A549 (cell line): ENCODE measurements around the gene ADAM12.

Source experiments
- CHD4 ChIP-seq: fragments of 200-600 bp; sonication (generic); IDR thresholded peaks from 2 replicates; pipeline ENCODE4 v1.6.1; 2016; ENCODE audit warnings: antibody characterized with exemption, mild to moderate bottlenecking, borderline replicate concordance
- HDAC2 ChIP-seq: fragments of 200-600 bp; sonication (generic); IDR thresholded peaks from 2 replicates; pipeline ENCODE4 v1.6.1; 2016
- JUNB ChIP-seq: fragments of >200 bp; sonication (Bioruptor Twin); formaldehyde crosslinking; IDR thresholded peaks from 2 replicates; pipeline ENCODE4 v1.6.1; 2016
- KDM1A ChIP-seq: fragments of 200-600 bp; sonication (generic); IDR thresholded peaks from 2 replicates; pipeline ENCODE4 v1.6.1; 2016; ENCODE audit warnings: low read depth, mild to moderate bottlenecking
- KDM5A ChIP-seq: fragments of 200-600 bp; sonication (generic); IDR thresholded peaks from 2 replicates; pipeline ENCODE4 v1.6.1; 2016; ENCODE audit warnings: antibody characterized with exemption, mild to moderate bottlenecking
- POLR2A ChIP-seq: IDR thresholded peaks from 2 replicates; pipeline ENCODE4 v1.6.1; 2012; ENCODE audit warnings: mild to moderate bottlenecking, low read length
- RAD21 ChIP-seq, 2 experiments: fragments of >200 bp in 1 of 2; sonication (Bioruptor Twin) in 1 of 2; formaldehyde crosslinking in 1 of 2; IDR thresholded peaks in 1 of 2; conservative IDR thresholded peaks in 1 of 2; 2 replicates in 1 of 2; 3 replicates in 1 of 2; pipeline ENCODE4 v1.6.1; 2012 to 2018; ENCODE audit warnings: inconsistent platforms in 1 of 2
- RCOR1 ChIP-seq: fragments of 150-350 bp; IDR thresholded peaks from 2 replicates; pipeline ENCODE4 v1.6.1; 2014; ENCODE audit warnings: antibody characterized with exemption, low read length, low read depth
- TF ChIP-seq, protein P1 (sequence below): fragments of >200 bp; sonication (Bioruptor Twin); formaldehyde crosslinking; IDR thresholded peaks from 3 replicates; pipeline ENCODE4 v1.5.1; 2016
- TF ChIP-seq, protein P2 (sequence below): fragments of 150-350 bp; IDR thresholded peaks from 2 replicates; pipeline ENCODE4 v1.6.1; 2014; ENCODE audit warnings: low read depth, mild to moderate bottlenecking, low read length
- TF ChIP-seq, protein P3 (sequence below): IDR thresholded peaks from 2 replicates; pipeline ENCODE4 v1.6.1; 2012
- TF ChIP-seq, protein P4 (sequence below): IDR thresholded peaks from 2 replicates; pipeline ENCODE4 v1.6.1; 2012
- TF ChIP-seq, protein P5 (sequence below): fragments of 200-600 bp; sonication (generic); IDR thresholded peaks from 2 replicates; pipeline ENCODE4 v1.6.1; 2016; ENCODE audit warnings: antibody characterized with exemption, mild to moderate bottlenecking, moderate library complexity

DNA sequence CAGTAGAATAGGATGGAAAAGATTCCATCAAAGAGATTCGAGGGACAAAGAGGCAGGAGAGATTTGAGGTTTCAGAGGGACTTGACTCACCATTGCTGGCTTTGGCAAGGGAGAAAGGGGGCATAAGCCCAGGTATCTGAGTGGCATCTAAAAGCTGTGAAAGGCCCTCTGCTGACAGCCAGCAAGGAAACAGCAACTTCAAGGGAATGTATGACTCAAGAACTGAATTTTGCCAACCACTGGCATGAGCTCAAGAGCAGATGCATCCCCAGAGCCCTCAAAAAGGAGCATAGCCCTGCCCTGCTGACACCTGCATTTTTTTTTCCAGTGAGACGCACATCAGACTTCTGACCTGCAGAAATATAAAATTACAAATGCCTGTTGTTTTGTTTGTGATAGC is 19.6 kb upstream of the ADAM12 start:
- TF ChIP-seq, protein P1, sequence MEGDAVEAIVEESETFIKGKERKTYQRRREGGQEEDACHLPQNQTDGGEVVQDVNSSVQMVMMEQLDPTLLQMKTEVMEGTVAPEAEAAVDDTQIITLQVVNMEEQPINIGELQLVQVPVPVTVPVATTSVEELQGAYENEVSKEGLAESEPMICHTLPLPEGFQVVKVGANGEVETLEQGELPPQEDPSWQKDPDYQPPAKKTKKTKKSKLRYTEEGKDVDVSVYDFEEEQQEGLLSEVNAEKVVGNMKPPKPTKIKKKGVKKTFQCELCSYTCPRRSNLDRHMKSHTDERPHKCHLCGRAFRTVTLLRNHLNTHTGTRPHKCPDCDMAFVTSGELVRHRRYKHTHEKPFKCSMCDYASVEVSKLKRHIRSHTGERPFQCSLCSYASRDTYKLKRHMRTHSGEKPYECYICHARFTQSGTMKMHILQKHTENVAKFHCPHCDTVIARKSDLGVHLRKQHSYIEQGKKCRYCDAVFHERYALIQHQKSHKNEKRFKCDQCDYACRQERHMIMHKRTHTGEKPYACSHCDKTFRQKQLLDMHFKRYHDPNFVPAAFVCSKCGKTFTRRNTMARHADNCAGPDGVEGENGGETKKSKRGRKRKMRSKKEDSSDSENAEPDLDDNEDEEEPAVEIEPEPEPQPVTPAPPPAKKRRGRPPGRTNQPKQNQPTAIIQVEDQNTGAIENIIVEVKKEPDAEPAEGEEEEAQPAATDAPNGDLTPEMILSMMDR: no peak
- TF ChIP-seq, protein P2, sequence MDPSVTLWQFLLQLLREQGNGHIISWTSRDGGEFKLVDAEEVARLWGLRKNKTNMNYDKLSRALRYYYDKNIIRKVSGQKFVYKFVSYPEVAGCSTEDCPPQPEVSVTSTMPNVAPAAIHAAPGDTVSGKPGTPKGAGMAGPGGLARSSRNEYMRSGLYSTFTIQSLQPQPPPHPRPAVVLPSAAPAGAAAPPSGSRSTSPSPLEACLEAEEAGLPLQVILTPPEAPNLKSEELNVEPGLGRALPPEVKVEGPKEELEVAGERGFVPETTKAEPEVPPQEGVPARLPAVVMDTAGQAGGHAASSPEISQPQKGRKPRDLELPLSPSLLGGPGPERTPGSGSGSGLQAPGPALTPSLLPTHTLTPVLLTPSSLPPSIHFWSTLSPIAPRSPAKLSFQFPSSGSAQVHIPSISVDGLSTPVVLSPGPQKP: no peak
- TF ChIP-seq, protein P3, sequence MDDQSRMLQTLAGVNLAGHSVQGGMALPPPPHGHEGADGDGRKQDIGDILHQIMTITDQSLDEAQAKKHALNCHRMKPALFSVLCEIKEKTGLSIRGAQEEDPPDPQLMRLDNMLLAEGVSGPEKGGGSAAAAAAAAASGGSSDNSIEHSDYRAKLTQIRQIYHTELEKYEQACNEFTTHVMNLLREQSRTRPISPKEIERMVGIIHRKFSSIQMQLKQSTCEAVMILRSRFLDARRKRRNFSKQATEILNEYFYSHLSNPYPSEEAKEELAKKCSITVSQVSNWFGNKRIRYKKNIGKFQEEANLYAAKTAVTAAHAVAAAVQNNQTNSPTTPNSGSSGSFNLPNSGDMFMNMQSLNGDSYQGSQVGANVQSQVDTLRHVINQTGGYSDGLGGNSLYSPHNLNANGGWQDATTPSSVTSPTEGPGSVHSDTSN: no peak
- TF ChIP-seq, protein P4, sequence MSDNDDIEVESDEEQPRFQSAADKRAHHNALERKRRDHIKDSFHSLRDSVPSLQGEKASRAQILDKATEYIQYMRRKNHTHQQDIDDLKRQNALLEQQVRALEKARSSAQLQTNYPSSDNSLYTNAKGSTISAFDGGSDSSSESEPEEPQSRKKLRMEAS: no peak
- TF ChIP-seq HDAC2 (no peak), KDM5A (no peak), KDM1A (no peak), RAD21 (conservative IDR thresholded peaks at IDR 0.05 in 1 of 2, IDR thresholded peaks at IDR 0.05 in 1 of 2) (no peak), JUNB (no peak), POLR2A (no peak), RCOR1 (no peak), CHD4 (no peak)
- TF ChIP-seq, protein P5, sequence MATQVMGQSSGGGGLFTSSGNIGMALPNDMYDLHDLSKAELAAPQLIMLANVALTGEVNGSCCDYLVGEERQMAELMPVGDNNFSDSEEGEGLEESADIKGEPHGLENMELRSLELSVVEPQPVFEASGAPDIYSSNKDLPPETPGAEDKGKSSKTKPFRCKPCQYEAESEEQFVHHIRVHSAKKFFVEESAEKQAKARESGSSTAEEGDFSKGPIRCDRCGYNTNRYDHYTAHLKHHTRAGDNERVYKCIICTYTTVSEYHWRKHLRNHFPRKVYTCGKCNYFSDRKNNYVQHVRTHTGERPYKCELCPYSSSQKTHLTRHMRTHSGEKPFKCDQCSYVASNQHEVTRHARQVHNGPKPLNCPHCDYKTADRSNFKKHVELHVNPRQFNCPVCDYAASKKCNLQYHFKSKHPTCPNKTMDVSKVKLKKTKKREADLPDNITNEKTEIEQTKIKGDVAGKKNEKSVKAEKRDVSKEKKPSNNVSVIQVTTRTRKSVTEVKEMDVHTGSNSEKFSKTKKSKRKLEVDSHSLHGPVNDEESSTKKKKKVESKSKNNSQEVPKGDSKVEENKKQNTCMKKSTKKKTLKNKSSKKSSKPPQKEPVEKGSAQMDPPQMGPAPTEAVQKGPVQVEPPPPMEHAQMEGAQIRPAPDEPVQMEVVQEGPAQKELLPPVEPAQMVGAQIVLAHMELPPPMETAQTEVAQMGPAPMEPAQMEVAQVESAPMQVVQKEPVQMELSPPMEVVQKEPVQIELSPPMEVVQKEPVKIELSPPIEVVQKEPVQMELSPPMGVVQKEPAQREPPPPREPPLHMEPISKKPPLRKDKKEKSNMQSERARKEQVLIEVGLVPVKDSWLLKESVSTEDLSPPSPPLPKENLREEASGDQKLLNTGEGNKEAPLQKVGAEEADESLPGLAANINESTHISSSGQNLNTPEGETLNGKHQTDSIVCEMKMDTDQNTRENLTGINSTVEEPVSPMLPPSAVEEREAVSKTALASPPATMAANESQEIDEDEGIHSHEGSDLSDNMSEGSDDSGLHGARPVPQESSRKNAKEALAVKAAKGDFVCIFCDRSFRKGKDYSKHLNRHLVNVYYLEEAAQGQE: no peak
